Nephron progenitor cell (in vitro differentiated cells): ENCODE results near the gene FNBP1.

Experiments
- DNase-seq: peaks from one replicate; pipeline ENCODE4 v3.0.0; 2021
- H3K27ac Mint-ChIP-seq: 2 replicates; pipeline ENCODE4 v1.8.0; 2021; ENCODE audit warnings: mild to moderate bottlenecking, moderate library complexity, mixed read lengths
- H3K27me3 Mint-ChIP-seq: 2 replicates; pipeline ENCODE4 v1.8.0; 2021; ENCODE audit warnings: mild to moderate bottlenecking, low read depth, mixed read lengths; ENCODE audit not compliant: poor library complexity
- H3K36me3 Mint-ChIP-seq: 2 replicates; pipeline ENCODE4 v1.8.0; 2021; ENCODE audit warnings: low read depth, mixed read lengths
- H3K4me1 Mint-ChIP-seq: 2 replicates; pipeline ENCODE4 v1.8.0; 2021; ENCODE audit warnings: mixed read lengths
- H3K4me3 Mint-ChIP-seq: 2 replicates; pipeline ENCODE4 v1.8.0; 2021; ENCODE audit warnings: mild to moderate bottlenecking, moderate library complexity, mixed read lengths
- H3K9me3 Mint-ChIP-seq: 2 replicates; pipeline ENCODE4 v1.8.0; 2021; ENCODE audit warnings: mild to moderate bottlenecking, moderate library complexity, mixed read lengths
- TF ChIP-seq, protein P1 (sequence below): fragments of 200-600 bp; sonication (generic); IDR thresholded peaks from 2 replicates; pipeline ENCODE4 v1.5.0; 2021; ENCODE audit warnings: antibody characterized with exemption

FNBP1 gene

DNA sequence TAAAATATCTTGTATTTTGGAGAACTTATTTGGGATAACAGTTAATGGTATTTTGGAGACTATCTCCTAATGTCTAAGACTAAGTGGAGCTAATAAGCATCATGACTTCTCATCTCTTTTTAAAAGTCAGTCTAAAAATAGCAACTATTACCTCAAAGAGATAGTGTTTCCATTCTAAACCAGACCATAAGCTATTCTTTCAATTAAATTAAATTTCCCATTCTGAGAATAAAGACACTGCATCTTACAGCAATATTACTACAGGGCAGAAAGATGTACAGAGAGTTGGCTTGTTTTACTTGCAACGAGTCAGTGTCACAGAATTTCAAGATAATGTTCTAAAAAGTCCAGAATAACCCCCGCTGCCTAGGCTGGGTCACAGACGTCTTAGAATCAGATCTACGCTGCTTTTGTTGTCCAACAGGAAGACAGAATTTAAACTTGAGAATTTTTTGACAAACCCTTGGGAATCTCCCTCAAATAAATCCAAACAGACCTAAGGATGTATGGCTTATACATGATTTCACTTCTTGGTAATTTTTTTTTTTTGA is 108.9 kb downstream of the FNBP1 start:
- Mint-ChIP-seq H3K27ac (peak overlapping the region; percentile 19), H3K27me3 (no peaks in the 10 kb centered on the region), H3K4me1 (peaks cover 28% of the 10 kb centered on the region), H3K9me3 (no peaks in the 10 kb centered on the region), H3K4me3 (no peak overlapping the region), H3K36me3 (peaks cover 18% of the 10 kb centered on the region)
- TF ChIP-seq, protein P1, sequence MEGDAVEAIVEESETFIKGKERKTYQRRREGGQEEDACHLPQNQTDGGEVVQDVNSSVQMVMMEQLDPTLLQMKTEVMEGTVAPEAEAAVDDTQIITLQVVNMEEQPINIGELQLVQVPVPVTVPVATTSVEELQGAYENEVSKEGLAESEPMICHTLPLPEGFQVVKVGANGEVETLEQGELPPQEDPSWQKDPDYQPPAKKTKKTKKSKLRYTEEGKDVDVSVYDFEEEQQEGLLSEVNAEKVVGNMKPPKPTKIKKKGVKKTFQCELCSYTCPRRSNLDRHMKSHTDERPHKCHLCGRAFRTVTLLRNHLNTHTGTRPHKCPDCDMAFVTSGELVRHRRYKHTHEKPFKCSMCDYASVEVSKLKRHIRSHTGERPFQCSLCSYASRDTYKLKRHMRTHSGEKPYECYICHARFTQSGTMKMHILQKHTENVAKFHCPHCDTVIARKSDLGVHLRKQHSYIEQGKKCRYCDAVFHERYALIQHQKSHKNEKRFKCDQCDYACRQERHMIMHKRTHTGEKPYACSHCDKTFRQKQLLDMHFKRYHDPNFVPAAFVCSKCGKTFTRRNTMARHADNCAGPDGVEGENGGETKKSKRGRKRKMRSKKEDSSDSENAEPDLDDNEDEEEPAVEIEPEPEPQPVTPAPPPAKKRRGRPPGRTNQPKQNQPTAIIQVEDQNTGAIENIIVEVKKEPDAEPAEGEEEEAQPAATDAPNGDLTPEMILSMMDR, result no peak
- DNase-seq, result no peak

DNA sequence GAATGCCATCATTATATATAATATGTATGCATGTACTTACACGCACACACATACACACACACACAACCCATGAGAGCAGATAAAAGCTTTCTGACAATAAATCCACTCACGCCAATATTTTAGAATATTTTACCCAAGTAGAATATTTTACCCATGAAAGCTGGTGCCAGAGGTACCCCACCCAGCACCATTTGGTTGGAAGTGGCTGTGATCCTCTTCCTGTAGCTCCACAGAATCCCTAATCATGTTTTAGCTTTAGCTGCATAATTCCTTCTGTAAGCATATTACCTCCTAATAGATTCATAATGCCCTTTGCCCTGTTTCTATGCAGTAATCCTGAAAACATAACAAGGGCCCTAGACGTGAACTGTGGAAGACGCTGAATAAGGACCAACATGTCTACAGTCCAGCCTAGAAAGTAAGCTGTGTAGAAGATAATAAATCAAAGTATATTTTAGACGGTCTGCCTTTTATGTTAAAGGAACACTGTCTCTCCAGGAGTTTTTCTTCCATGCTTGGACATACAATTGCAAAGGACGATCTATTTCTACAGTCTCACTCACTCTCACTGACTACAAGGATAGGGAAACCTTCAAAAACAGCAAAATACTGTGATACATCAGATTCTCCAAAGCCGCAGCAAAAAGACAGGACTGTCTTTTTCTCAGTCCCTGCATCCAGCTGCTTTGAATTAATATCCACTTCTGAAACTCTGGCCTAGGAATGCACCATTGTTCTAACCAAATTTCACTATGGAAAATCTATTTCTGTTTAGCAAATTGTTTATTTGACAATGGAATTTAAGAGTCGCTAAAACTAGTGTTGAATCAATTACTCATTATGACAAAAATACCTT is 109.6 kb downstream of the FNBP1 start:
- no peak for DNase-seq
- TF ChIP-seq, protein P1, result no peak
- Mint-ChIP-seq H3K27ac (no peak overlapping the region), H3K36me3 (peaks cover 18% of the 10 kb centered on the region), H3K27me3 (no peaks in the 10 kb centered on the region), H3K9me3 (no peaks in the 10 kb centered on the region), H3K4me1 (peaks cover 28% of the 10 kb centered on the region), H3K4me3 (no peak overlapping the region)

DNA sequence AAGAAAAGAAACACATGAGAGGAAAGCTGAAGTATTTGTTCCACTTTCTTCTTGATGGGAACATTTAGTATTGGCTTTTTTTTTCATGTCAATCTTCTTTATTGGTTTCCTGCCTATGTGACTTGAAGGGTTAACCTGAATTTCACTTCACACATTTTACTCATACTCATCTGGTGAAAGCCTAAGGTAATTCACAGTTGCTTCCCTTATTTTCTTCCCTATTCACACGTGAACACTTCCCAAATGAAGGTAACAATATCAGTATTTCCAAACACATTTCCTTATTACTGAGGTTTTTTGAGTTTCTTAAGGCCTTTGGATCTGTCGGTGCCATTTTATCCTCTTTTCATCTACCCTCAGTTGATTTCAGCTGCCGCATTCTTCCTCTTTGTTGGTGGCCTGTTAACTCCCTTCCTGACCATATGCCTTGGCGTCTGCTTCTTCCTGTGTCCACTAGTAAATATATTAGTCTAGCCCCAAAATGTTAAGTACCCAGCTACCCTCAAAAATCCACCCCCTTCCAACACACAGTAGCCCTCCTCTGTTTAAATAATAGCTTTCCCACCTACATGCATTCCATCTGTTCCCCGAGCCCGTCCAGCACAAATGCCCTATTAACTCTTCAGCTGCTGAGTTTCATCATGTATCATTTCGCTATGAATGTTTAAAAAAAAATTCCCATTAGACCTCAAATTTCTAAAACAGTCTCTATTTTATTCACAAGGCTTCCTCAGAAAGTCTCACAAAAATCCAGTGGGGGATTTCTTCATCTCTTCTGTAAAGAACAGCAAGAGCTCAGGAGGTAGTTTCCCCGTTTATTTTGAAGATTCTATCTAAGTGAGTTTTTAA is 110.5 kb downstream of the FNBP1 start:
- DNase-seq, result no peak
- Mint-ChIP-seq H3K4me1 (peaks cover 28% of the 10 kb centered on the region), H3K4me3 (peak overlapping the region; percentile 23), H3K9me3 (no peaks in the 10 kb centered on the region), H3K27me3 (no peaks in the 10 kb centered on the region), H3K36me3 (peaks cover 18% of the 10 kb centered on the region), H3K27ac (no peak overlapping the region)
- TF ChIP-seq, protein P1, result no peak

DNA sequence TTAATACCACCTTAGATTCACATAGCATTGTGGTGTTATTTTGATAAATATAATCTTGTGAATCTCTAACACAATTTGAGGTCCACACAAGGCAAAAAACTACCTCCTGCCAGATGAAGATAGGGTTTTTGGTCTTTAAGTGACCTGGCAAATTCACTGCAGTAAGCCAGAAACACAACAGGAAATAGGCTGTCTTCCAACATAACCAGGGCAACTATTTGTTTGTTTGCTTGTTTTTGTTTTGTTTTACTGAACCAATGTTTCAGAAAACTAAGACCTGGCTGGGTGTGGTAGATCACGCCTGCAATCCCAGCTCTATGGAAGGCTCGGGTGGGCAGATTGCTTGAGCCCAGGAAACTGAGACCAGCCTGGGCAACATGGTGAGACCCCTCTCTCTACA is 112.2 kb downstream of the FNBP1 start:
- no peak for DNase-seq
- H3K36me3 Mint-ChIP-seq, result peaks cover 32% of the 10 kb centered on the region
- TF ChIP-seq, protein P1, result no peak
- H3K27ac Mint-ChIP-seq, result no peak overlapping the region
- no peaks in the 10 kb centered on the region for H3K27me3 Mint-ChIP-seq
- H3K4me3 Mint-ChIP-seq, result no peak overlapping the region
- no peaks in the 10 kb centered on the region for H3K9me3 Mint-ChIP-seq
- peaks cover 28% of the 10 kb centered on the region for H3K4me1 Mint-ChIP-seq

DNA sequence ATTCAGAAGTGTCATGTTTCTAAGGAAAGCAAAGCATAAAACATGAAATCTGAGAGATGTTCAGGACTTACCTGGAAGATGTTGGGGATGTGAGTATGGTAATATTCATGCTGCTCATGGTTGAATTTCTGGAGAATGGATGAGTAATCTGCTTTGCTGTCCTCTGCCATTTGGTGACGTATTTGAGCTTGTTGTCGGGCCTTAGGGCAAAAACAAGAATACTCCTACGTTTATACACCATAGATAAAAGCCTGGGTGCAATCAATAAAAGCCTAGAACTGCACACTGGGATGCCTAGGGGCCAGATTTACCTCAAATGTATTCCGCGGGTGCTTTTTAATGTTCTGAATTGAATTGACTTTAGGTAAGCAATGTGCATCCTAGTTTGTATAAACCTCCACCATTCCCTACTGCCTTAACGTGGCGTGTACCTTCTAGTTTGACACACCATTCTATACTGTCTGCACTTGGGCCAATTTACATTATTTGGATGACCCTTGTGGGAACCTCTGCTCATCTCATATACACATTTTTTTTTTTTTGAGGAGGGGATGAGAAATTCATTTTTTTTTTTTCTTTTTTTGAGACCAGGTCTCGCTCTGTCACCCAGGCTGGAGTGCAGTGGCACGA is 113.4 kb downstream of the FNBP1 start:
- Mint-ChIP-seq H3K4me3 (no peak overlapping the region), H3K27me3 (no peaks in the 10 kb centered on the region), H3K27ac (no peak overlapping the region), H3K9me3 (no peaks in the 10 kb centered on the region), H3K4me1 (peaks cover 28% of the 10 kb centered on the region), H3K36me3 (peaks cover 36% of the 10 kb centered on the region)
- no peak for DNase-seq
- TF ChIP-seq, protein P1, result no peak
